HG02763 (cell line): ENCODE data around the gene CNIH4.
"Not testable (repeated sequence)": the region's sequence is repeated elsewhere in the genome, so short reads cannot be mapped to it uniquely, and the experiment has no call there.

Experiments
- ATAC-seq: cut with Tn5 transposase; IDR thresholded peaks from one replicate; pipeline ENCODE4 v1.9.1; 2021; ENCODE audit warnings: mild to moderate bottlenecking, moderate library complexity; ENCODE audit not compliant: unreplicated experiment

Gene CNIH4

GRCh38 chr1:224348137-224348536 is 8.5 kb upstream of the CNIH4 start:
- no peak for ATAC-seq

DNA sequence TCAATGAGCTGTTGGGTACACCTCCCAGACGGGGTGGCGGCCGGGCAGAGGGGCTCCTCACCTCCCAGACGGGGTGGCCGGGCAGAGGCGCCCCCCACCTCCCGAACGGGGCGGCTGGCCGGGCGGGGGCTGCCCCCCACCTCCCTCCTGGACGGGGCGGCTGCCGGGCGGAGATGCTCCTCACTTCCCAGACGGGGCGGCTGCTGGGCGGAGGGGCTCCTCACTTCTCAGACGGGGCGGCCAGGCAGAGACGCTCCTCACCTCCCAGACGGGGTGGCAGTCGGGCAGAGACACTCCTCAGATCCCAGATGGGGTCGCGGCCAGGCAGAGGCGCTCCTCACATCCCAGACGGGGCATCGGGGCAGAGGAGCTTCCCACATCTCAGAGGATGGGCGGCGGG is 7.0 kb upstream of the CNIH4 start:
- not testable (repeated sequence) for ATAC-seq

GRCh38 chr1:224352436-224353085 is 4.1 kb upstream of the CNIH4 start:
- ATAC-seq = not testable (repeated sequence)

GRCh38 chr1:224353975-224354925 is 2.4 kb upstream of the CNIH4 start:
- ATAC-seq = no peak

DNA sequence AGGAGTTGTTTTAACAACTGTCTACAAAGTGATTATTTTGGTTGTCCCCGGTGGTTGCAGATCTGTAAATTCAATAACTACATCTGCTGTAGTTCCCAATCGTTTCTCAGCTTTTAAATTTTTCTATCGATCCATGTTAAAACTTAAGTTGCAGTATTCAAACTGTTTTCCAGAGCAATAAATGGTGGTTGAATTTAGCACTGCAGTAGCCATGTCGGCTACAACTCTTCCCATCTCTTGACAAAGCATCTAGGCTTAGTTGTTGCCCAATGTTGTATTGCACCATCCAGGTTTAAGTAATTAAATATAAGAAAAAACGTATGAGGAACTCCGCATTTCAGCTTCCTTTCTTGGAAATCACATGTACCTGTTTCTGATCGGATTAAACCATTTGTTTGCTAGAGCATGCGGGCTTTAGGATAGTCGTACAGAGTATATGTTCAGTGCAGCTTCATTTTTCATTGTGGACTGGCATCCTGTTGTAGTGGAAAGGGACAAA is 996 bp downstream of the CNIH4 start:
- ATAC-seq = no peak

DNA sequence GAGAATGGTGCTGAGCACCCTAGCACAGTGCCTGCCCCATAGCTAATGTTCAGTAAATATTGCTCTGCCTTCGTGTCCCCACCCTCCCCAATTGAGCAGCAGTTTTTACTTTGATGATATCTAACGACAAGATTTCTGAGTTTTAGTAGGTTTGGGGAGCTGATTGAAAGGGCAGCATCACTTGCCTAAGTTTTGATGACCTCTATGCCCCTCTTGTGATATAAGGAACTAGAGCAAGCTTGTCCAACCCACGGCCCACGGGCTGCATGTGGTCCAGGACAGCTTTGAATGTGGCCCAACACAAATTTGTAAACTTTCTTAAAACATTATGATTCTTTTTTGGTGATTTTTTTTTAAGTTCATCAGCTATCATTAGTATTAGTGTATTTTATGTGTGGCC is 1.6 kb downstream of the CNIH4 start:
- ATAC-seq = no peak

DNA sequence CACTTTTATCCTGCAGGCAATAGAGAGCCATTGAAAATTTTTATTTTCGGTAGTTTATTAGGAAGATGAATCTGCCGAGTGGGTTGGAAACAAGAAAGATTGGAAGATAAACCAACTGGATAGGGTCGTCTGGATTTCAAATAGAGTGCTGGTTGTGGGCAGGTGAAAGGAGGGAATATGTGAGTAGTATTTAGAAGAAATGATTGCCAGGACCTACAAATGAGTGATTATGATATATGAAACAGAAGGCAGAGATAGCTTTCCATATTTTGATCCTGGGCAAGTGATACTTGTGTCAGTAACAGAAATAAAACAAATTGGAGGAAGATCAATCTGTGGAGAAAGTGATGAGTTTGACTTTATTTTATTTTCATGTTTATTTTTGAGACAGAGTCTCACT is 2.5 kb downstream of the CNIH4 start:
- no peak for ATAC-seq

- ATAC-seq = peak; percentile 75
Measured at GRCh38 chr1:224368409-224368808, 11.7 kb downstream of the CNIH4 start.

DNA sequence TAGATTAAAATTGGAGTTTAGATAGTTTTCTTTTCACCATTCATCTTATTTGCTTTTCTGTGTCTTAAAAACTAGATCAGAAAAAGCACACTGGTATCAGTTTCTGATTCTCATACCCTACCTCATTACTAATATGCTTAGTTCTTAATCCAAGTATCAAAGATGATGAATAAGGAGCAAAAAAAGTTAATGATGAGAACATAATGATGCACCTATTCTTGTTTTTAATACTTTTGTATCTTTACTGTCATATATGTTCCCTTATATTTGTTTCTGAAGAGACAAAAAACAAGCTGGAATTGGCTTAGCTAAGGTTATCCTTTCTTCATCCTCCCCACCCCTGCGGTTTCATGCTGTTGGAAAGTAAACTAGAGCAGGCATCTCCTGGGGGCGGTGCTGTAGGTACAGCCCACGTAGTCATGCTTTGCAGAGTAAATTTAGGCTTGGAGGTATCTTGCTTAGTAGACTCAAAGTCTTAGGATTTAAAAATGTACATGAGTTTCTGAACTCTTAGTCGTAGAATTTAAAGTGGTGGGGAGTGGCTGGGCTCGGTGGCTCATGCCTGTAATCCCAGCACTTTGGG is 16.4 kb downstream of the CNIH4 start:
- ATAC-seq = no peak

GRCh38 chr1:224375059-224375458 is 18.4 kb downstream of the CNIH4 start:
- no peak for ATAC-seq

DNA sequence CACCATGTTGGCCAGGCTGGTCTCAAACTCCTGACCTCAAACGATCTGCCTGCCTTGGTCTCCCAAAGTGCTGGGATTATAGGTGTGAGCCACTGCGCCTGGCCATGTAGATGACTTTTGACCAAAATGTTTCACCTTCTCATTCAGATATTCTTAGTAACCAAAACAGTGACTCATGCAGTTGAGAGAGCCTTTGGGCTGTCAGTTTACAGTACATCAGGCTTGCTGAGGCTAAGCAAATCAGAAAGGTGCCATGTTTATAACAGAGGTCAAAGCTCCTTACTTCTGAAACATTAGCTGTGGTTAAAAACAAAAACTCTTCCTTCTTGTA is 21.0 kb downstream of the CNIH4 start:
- ATAC-seq = peak; percentile 73

- ATAC-seq = no peak
Measured at GRCh38 chr1:224378855-224379631, 22.4 kb downstream of the CNIH4 start.

GRCh38 chr1:224380003-224380402 is 23.3 kb downstream of the CNIH4 start:
- ATAC-seq = peak; percentile 61

GRCh38 chr1:224381880-224382548 is 25.3 kb downstream of the CNIH4 start:
- no peak for ATAC-seq

- ATAC-seq = no peak
Measured at GRCh38 chr1:224383218-224383617, 26.5 kb downstream of the CNIH4 start.

DNA sequence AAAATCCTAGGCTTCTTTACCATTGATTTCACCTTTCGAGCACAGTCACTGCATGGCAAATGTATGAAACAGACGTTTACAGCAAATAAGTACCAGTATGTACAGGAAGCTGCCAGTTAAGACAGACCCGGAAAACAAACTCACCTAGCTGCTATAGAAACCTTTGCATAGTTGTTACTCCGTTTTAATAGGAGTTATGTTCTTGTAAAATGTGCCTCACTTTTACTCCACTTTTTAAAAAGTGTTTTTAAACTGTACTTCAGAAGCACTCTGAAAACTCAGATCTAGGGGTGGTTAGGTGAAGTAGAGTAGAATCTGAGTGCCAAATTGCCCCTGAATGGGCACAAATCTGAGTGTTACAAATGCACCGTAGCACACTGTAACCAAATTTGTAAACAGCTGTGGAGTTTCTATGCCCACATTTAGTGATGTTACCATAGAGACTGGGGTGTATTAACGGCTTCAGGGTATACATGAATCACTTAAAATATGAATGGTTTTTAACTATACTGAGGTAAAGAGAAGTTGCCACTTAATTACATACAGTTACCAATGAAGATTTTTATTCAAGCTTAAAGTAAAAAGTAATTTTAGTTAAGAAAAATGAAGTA is 30.7 kb downstream of the CNIH4 start:
- no peak for ATAC-seq

DNA sequence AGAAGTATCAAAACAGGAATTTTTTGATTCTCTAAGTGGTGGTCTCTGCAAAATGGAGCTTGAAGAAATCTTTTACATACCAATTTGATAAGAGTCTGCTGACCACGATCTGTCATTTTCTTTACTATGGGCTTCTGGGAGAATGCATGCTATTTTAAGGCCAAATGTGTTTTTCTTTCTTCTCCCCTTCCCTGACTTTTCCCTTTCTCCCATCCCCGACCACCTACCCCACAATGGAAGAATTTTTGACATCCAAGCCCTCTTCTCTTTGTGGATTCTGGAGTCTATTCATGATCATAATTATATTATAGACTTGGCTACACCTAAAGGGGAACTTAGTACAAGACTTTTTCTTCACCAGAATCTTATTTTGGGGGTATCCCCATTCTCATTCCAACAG is 31.3 kb downstream of the CNIH4 start:
- ATAC-seq = no peak

DNA sequence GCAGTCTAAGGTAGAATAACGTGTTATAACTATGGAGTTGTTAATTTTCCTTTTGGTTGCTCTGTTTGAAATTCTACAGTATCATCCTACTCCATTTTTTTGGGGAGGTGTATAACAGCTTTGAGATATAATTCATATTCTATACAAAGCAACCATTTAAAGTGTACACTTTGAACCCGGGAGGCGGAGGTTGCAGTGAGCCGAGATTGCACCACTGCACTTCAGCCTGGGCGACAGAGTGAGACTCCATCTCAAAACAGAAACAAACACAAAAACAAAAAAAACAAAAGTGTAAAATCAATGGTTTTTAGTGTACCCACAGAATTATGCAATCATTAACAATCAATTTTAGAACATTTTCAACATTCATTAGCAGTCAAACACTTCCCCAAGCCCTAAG is 33.8 kb downstream of the CNIH4 start:
- ATAC-seq = no peak

GRCh38 chr1:224392411-224393249 is 36.0 kb downstream of the CNIH4 start:
- no peak for ATAC-seq
